Brain pericyte (primary cell): ENCODE data around the gene COL25A1.
"Not testable (repeated sequence)": the region's sequence is repeated elsewhere in the genome, so short reads cannot be mapped to it uniquely, and the experiment has no call there.

Experiments used
- DNase-seq: peaks from one replicate; pipeline ENCODE4 v3.0.0-alpha.2; 2012; ENCODE audit warnings: low read depth, low spot score

Gene COL25A1

DNA sequence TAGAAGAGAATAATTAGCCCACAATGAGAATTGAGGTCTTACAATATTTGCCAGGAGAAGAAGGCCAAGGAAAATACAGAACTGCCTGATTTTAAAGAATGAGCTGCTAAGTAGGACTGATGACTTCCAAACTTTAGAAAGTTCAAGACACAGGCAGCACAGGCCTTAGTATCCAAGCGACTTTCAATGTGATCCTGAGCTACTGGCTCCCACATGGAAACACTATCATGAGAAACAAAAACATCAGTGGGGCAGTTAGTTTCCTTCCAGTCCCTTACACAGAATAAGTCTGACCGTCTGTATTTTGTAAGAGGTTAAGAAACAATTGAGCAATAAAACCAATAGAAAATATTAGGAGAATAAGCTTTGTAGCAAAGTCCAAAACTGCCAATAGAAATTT is 251.4 kb downstream of the COL25A1 start:
- DNase-seq: no peak

DNA sequence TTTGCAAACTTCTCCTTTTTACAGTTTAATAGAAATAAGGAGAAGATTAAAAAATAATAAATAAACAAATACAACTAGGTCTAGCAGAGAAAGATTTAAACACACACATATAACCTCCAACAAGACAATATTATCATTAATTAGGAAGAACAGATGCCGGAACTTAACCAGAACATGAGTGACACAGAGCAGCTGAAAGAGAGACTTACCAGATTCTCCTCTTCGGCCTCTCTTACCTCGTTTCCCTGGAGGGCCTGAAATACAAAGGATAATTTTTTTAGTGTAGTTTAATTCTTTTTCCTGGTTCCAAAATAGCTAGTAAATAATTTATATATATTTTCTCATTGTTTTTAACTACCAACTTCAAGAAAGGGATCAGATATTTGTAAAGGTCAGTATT is 252.5 kb downstream of the COL25A1 start:
- DNase-seq: no peak

DNA sequence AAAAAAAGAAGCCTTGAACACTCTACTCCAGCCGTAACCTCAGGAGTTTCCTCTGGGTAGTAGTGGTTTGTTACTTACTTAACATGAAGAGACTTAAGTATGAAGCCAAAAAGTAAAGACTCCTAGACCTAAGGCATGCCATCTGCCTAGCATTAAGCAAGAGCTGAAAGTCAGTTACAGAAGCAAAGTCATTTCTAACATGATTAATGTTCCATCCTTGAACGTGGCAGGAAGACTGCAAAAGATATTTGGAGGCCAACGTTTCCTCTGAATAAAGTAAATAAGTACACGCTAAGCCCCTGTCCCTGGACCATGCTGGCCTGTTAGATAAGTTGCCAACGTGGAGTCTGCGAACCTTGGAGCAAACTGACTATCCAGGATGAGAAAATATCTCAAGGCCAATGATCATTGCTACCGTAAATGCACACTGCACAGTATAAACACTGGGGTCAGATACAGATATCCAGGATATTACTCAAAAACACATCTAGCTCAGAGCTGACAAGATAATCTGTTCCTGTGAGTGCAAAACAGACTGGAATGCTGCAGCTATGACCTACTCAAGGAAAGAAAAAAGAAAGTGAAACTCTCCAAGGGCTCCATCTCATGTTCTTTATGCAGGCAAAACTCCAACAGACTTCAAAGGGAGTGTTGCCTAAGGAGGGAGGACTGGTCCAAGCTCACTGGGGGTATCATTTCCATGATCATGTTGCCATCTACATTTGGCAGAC is 255.8 kb downstream of the COL25A1 start:
- DNase-seq: no peak

DNA sequence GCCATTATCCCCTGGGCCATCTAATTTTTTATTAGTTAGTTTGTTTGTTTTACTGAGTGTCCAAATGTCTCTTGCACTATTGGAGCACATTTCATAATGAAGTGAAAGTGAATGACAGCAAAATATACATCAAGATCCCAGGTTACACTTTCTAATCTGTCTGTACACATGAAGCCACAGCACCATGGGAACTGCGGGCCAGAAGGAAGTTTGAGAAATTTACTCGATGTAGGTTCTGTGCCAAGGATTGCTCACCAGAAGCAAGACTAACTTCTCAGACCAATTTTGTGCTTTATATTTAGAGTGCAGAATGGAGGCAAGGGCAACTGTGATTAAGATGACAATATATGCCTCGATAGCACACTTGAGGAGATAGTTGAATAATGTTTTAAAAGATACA is 258.0 kb downstream of the COL25A1 start:
- no peak for DNase-seq

DNA sequence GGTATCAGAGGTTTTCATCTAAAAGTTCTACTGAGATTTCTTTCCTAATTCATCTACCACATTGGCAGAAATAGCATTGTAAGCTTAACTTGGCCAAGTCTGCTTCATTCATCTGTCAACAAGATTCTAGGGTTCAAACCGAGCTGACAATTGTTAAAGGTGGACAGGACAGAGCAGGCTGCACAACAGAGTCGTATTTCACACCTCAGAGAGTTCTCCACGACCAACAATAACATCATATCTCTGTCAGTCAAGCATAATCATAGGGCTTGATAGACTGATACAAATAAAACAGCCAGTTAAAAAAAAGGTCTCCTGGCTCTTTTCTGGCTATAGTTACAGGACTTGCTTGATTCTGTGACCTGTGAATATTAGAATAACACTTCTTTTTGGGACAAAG is 259.2 kb downstream of the COL25A1 start:
- DNase-seq: no peak

DNA sequence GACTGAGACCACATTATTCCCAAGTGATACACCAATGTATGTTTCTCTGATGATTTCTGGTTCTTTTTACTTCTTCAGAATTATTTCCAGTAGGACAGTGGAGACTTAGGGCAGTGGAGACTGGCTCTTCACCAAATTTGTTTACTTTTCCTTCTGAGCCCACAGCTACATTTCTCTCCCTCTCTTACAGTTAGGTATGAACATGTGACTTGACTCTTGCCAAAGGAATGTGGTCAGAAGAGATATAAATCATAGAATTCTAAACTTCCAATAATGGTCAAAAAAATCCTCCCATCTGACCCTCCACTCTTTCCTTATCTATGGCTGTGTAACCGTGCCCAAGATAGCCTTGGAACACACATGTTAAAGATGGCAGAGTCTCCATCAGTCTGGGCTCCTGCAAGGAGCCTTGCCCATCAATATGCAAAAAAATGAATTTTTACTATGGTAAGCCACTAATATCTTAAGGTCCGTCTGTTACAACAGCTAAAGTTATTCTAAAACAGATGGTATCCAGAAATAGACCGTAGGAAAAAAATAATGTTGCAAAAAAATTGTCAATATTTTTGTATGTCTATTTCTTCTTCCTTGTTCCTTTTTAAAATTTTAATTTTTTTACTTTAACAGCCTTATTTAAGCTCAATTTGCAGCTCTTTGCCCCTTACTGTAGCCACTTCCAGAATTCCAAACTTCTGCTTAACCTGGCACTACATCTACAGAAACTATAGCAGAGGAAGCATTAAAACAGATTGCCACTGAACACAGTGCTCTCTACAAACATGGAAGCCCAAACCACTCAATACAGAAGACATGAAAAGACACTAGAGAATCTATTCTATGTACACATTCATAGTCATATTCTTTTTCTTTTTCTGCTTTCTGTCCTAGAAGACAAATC is 260.7 kb downstream of the COL25A1 start:
- no peak for DNase-seq

DNA sequence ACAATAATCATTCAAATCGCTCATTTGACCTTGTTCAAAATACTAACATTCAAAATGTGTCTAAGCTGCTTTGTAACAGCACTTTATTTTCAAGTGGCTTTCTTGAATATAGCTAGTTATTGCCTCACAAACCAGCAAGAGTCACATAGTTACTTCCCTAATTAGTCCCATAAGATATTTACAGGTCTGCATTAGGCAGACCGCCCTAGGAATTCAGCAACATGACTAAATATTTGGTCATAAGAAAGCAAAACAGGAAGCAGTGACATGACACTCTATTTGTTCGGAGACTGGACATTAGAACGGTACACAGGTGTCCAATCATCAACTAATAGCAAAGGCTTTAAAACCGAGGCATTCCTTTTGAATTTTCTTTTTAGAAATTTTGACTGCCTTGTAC is 262.0 kb downstream of the COL25A1 start:
- no peak for DNase-seq

DNA sequence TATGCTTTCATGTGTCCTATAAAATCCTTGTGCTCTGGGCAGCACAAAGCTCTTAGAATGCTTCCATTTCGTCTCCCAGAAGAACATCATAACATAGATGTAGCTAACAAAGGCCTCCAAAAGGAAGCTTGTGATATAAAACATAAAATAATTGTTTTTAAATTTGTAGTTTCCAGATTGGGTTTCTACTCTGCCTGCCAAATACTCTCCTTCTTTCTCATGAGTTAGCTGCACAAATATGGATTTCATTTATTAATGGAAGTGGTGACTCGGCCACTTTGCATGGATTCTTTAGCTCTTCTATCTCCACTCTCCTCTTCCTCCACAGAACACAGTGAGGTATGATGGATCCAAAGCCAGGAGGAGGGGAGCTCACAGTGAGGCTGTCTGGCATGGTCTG is 265.4 kb downstream of the COL25A1 start:
- no peak for DNase-seq

DNA sequence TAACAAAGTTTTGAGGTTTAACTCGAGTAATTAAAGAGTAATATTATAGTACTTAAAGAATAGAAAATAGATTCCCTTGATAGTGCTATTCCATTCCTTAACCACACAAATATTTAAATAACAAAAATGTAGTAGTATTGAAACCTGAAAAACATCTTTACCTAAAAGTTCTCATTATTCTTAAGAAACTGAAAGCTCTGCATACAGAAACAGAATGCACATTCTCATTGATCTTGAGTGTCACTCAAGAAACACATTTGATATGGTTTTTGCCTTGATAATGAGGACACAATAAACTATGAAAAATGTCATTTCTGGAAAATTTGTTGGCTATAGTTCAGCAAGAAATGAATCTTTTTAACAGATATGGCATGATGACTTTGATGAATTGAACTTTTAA is 268.5 kb downstream of the COL25A1 start:
- DNase-seq: no peak

DNA sequence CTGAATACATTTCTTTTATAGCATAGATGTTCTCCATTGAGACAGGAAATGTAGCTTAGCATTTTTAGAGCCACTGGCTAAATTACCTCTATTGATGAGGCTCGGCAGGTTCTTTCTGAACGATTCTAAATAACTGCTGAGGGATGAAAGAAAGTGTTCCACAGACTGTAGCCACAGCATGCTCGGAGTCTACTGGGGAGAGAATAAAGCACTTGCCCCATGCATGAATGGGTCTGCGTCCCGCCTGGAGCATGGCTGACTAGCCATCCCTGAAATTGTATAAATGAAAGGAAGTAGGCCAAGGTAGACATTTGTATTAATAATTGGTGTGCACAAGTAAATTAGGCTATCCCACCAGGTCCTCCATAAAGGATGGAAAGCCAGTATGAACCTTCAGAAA is 269.8 kb downstream of the COL25A1 start:
- no peak for DNase-seq

DNA sequence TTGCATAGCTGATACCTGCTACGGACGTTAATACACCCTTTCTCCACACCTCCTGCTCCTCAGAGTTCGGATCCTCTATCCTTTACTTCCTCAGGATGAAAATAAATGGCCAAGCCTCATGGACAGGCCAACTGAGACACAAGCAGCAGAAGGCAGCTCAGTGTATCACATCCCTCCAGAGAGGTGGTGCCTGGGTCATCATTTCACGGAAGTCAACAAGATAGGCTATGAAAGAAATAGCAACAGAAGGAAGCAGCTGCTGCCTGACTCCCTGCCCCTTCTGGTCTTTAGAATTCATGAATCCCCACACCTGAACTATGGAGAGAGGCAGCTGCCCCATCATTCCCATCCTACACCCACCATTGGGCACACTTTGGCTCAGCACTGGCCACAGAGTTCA is 272.5 kb downstream of the COL25A1 start:
- no peak for DNase-seq

DNA sequence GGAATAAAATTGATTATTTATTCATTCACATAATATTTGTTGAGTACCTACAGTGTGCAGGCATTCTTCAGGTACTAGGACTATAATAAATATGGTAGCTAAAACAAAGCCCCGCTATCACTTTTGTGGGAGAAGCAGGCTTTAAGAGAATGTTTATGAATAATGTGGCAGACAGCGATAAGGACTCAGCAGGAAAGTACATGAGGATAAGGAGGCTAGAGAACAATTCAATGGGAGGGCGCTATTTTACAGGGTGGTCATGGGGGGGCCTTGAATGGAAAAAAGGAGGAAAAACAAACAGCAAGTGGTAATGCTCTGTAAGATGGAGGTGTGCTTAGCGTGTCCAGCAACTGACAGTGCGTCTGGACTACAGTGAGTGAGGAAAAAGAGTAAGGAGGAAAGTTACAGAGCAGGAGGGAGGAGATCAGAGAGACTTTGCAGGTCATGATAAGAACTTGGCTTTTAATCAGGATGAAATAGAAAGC is 275.4 kb downstream of the COL25A1 start:
- DNase-seq: no peak

DNA sequence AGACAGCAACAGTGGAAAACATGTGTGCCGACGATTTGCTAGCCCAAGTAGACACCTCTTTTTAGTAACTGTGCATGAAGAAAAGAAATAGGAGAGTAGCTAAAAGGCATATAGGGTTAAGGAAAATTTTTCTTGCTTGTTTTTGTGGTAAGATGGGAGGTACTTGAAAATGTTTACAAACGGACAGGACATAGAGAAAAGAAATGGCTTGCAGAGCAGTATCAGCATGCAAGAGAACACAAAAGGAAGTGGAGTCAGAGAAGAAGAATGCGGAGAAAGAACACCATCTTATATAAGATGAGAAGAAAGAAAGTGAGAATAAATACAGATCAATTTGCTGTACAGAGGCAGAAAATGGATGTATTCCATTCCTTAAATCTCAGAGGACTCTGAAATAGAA is 275.9 kb downstream of the COL25A1 start:
- no peak for DNase-seq

DNA sequence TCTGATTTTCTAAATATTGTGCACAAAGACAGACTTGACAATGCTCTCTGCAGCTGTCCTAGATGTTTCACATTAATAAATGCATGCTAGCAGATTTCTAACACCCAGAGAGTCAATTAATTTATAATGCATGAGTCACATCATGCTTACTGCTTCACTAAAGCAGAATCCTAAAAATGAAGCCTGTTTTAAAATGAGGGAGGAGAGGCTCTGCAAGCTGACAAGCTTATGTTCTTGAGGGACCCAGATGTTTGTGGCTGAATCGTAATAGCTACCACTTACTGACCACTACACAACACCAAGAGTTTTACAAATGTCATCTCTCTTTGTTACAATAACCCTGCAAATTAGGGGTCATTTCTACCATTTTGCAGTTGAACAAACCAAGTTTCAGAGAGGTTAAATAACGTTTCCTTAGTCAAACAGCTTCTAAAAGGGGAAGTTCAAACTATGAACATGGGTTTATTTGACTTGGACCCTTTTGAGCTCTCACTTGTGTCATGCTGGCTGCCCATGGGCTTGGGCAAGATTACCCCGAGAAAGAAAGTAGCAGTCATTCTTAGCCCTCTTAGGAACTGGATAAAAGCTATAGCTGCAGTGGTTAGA is 276.9 kb downstream of the COL25A1 start:
- DNase-seq: no peak

DNA sequence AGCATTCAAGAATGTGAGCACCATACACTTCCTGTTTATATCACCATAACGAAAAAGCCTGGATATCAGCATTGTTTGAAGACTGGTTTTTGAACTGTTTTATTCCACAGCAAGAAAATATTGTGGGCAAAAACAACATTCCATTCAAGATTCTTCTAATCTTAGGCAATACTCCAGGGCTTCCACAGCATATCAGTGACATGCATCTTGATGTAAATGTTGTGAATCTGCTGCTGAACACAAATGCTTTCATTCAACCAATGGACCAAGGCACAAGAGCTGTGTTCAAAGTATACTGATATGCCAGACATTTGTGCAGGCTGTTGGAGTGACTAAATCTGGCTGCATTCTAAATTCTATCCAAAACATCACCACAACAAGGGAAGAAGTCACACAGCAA is 279.5 kb downstream of the COL25A1 start:
- no peak for DNase-seq

DNA sequence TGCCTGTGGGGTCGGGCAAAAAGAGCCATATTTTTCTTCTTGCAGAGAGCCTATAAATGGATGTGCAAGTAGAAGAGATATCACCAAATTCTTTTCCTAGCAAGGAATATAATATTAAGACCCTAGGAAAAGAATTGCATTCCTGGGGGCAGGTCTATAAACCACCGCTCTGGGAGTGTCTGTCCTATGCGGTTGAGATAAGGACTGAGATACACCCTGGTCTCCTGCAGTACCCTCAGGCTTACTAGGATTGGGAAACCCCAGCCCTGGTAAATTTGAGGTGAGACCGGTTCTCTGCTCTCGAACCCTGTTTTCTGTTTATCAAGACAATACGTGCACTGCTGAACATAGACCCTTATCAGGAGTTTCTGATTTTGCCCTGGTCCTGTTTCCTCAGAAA is 280.8 kb downstream of the COL25A1 start:
- not testable (repeated sequence) for DNase-seq

DNA sequence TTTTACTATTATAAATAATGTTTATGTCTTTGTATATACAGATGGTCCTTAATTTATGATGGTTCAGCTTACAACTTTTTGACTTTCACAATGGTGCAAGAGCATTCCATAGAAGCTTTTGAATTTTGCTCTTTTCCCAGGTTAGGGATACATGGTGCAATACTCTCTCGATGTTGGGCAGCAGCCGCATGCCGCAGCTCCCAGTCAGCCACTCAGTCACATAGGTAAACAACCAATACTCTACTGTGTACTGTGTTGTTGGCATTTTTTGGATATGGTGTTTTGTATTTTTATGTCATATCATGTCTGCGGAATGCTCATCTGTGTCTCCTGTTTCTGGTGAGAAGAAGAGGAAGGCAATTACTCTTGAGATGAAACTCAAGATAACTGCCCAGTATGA is 281.6 kb downstream of the COL25A1 start:
- DNase-seq: no peak

DNA sequence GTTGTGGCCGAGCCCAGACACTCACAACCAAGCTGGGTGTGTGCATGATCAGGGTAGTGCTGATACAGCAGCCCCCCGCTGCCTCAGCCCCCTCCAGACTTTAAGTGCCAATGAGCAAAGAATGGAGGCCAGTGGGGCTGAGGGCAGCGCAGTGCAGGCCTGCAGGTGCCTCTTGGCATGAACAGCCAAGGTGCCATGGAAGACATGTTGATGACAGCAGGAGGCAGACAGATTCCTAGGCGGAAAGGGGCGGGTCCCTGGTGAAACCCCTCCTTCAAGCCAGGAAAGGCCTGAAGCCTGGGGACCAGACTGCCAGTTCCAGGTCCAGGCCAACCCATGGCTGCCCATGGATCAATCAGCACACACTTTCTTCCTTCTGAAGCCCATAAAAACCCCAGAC is 286.3 kb downstream of the COL25A1 start:
- no peak for DNase-seq

DNA sequence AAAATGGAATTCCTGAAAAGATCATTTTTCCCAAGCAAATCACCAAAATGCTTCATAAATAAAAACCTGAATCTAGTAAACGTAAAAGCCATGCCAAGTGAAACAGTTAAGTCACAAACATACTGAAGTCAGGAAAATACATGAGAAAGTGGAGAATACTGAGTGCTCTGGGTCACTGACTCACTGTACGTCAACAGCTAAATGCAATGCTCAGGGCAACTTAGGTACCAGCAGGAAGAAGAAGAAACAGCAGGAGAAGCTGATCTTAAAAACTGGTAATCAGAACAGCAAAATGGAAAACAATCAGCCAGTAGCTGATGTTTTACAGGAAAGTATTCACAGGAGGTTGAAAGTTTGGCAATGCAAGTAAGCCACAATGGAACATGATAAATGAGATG is 287.0 kb downstream of the COL25A1 start:
- DNase-seq: peak; percentile 63

DNA sequence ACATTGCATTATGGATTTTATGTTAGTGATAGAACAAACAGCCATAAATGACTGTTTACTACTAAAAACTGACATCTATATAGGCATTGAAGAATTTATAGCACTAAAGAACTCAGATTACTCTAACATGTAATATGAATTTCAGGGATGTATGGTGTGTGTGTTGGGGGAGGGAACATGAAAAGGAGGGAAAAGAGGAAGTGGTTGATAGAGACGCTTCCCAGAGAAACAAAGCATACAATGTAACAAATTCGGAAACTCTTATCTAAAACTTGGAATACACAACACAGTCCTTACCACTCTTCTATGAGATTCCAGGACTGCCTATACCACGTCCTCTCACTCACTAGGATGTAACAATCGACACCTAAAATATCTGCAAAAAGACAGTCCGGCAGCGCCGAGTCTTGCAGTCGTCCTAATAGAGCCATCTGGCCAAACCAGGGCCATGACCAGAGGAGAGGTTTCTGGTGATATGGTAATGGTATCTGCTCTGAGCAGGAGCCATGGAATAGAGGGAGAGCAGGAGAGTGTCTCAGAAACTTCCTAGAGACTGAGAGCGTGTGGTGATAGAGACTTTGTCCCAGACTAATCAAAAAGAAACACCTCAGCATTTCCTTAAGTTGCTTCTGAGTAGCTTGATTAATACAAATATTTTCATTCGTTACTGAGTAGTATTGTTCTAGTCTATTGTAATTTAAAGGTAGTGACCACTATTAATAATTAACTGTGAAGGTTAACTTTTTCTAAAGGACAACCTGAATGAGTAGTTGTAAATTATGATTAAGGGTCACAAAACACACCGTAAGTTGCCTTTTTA is 287.7 kb downstream of the COL25A1 start:
- DNase-seq: no peak

DNA sequence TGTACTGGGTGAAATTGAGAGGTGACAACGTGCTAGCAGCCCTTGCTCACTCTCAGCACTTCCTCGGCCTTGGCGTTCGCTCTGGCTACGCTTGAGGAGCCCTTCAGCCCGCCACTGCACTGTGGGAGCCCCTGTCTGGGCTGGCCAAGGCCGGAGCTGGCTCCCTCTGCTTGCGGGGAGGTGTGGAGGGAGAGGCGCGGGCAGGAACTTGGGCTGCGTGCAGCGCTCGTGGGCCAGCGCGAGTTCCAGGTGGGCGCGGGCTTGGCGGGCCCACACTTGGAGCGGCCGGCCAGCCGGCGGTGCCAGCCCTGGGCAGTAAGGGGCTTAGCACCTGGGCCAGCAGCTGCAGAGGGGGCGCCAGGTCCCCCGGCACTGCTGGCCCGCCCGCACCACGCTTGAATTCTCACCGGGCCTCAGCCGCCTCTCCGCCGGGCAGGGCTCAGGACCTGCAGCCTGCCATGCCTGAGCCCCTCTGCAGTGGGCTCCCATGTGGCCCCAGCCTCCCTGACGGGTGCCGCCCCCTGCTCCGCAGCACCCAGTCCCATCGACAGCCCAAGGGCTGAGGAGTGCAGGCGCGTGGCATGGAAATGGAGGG is 290.1 kb downstream of the COL25A1 start:
- no peak for DNase-seq
